Erythroblast (primary cell): ENCODE measurements around the gene SOCS7.

Source experiments
- GATA1 ChIP-seq: IDR thresholded peaks from 2 replicates; pipeline ENCODE4 v1.6.1; 2011; ENCODE audit warnings: low read depth, mild to moderate bottlenecking, control low read depth, low read length, moderate library complexity
- POLR2A ChIP-seq: IDR thresholded peaks from 2 replicates; pipeline ENCODE4 v1.6.1; 2011; ENCODE audit warnings: mild to moderate bottlenecking, low read length

DNA sequence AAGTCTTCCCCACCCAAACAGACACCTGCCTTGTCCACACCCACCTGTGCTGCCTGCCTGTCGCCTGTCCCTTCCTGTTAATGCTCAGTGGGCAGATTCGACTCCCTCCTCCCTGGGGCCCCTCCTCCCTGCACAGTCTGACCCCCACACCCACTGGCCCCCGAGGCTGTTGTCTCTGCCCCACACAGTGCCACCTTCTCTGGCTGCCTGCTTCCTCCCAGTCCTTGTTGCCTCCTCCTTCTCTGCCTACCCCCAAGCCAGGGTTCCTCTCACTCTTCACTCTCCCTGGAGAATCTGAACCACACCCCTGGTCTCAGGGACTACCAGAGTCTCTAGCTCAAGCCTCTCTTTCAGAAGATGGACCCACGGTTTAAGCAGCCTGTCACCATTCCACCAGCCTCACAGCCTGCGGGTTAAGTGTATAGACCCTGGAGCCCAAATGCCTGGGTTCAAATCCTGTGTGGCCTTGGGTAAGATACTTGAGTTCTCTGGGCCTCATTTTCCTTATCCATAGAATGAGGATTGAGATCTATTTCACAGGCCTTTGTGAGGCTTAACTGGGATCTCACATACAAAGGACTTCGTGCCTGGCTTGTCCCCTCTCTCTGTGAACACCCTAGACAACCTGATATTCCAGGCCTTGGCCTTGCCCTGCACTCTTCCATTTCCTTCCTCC lies 72.8 kb downstream of the SOCS7 start:
- no peak for TF ChIP-seq POLR2A
- no peak for TF ChIP-seq GATA1
